NCI-H2029 (cell line): ENCODE measurements around the gene DAND5.
"Not testable (repeated sequence)": the region's sequence is repeated elsewhere in the genome, so short reads cannot be mapped to it uniquely, and the experiment has no call there.

Experiments used
- DNase-seq: peaks from one replicate; lab custom pipeline; 2025; lab: John Stamatoyannopoulos, UW

The DAND5 gene

GRCh38 chr19:12946092-12946721, 23.2 kb upstream of the DAND5 start:
- peak; percentile 66 for DNase-seq

- no peak for DNase-seq
Measured at GRCh38 chr19:12946731-12947496, 22.5 kb upstream of the DAND5 start.

- no peak for DNase-seq
Measured at GRCh38 chr19:12947702-12948611, 21.4 kb upstream of the DAND5 start.

GRCh38 chr19:12948612-12949362, 20.6 kb upstream of the DAND5 start:
- no peak for DNase-seq

GRCh38 chr19:12949363-12950283, 19.8 kb upstream of the DAND5 start:
- no peak for DNase-seq

- not testable (repeated sequence) for DNase-seq
Measured at GRCh38 chr19:12952050-12952449, 17.3 kb upstream of the DAND5 start.

GRCh38 chr19:12952488-12953137, 16.8 kb upstream of the DAND5 start:
- no peak for DNase-seq

GRCh38 chr19:12953138-12953798, 16.1 kb upstream of the DAND5 start:
- no peak for DNase-seq

- DNase-seq: no peak
Measured at GRCh38 chr19:12953799-12954611, 15.4 kb upstream of the DAND5 start.

GRCh38 chr19:12954612-12954962, 14.8 kb upstream of the DAND5 start:
- DNase-seq: no peak

- DNase-seq: not testable (repeated sequence)
Measured at GRCh38 chr19:12955575-12955974, 13.8 kb upstream of the DAND5 start.

- no peak for DNase-seq
Measured at GRCh38 chr19:12955996-12956395, 13.4 kb upstream of the DAND5 start.

- DNase-seq: peak; percentile 62
Measured at GRCh38 chr19:12956446-12957388, 12.7 kb upstream of the DAND5 start, which contains the start of gene GADD45GIP1. Gene GADD45GIP1 (minus strand): TSS chr19:12957223. CDS start chr19:12957212, 11 bp downstream.

- not testable (repeated sequence) for DNase-seq
Measured at GRCh38 chr19:12957389-12957952, 11.9 kb upstream of the DAND5 start.

- DNase-seq: no peak
Measured at GRCh38 chr19:12959481-12959880, 9.9 kb upstream of the DAND5 start.

- peak; percentile 69 for DNase-seq
Measured at GRCh38 chr19:12965017-12965811, 4.2 kb upstream of the DAND5 start.

GRCh38 chr19:12965812-12966135, 3.6 kb upstream of the DAND5 start:
- DNase-seq: no peak
